Gastroesophageal sphincter (tissue), 4 donors: Measurements from ENCODE around the gene ACACB. TPM values are rescaled to one million over a fixed set of nuclear protein-coding genes. Genes with fewer than 3 reads are reported as not detected.

Experiments used
- ATAC-seq: fragments of 150-250 bp; one replicate; pipeline ENCODE4 v1.9.1; 2016; ENCODE audit warnings: mild to moderate bottlenecking, moderate library complexity
- H3K27ac ChIP-seq, 4 donors: fragments of 200-600 bp; sonication (generic) in 3 of 4; 1 replicate in 3 of 4; 2 replicates in 1 of 4; pipeline ENCODE4 v1.5.1; 2016 to 2019
- H3K27me3 ChIP-seq: fragments of 200-600 bp; sonication (generic); one replicate; pipeline ENCODE4 v1.5.1; 2019
- H3K36me3 ChIP-seq, 2 donors: fragments of 200-600 bp; sonication (generic); one replicate each; pipeline ENCODE4 v1.5.1; 2019; ENCODE audit warnings: control low read depth in 1 of 2
- H3K4me1 ChIP-seq, 3 donors: fragments of 200-600 bp; sonication (generic); 1 replicate in 2 of 3; 2 replicates in 1 of 3; pipeline ENCODE4 v1.5.1; 2016 to 2019; ENCODE audit warnings: control low read depth in 2 of 3
- H3K4me3 ChIP-seq, 2 donors: fragments of 200-600 bp; sonication (generic); one replicate each; pipeline ENCODE4 v1.5.1; 2019; ENCODE audit warnings: mild to moderate bottlenecking in 1 of 2, moderate library complexity in 1 of 2
- H3K9me3 ChIP-seq, 3 donors: fragments of 200-600 bp; sonication (generic); one replicate each; pipeline ENCODE4 v1.5.1; 2017 to 2019; ENCODE audit warnings: control low read depth in 2 of 3
- EP300 ChIP-seq: sonication (generic); formaldehyde crosslinking; IDR thresholded peaks from one replicate; pipeline ENCODE4 v1.6.1; 2017; ENCODE audit warnings: antibody characterized with exemption, mild to moderate bottlenecking
- POLR2A ChIP-seq, 2 donors: fragments of 450-650 bp; IDR thresholded peaks; one replicate each; pipeline ENCODE4 v1.6.1; 2017; ENCODE audit warnings: antibody characterized with exemption in 2 of 2, mild to moderate bottlenecking in 2 of 2, moderate library complexity in 1 of 2
- POLR2AphosphoS5 ChIP-seq: sonication (generic); formaldehyde crosslinking; IDR thresholded peaks from one replicate; pipeline ENCODE4 v1.6.1; 2017; ENCODE audit warnings: antibody characterized with exemption
- WGBS, 2 donors: methylation state at CpG; one replicate each; pipeline ENCODE4 v1.1.5; 2018; ENCODE audit warnings: low coverage in 1 of 2; 5-methylcytosine and 5-hydroxymethylcytosine counted together
- total RNA-seq, 4 donors: library from RNA; depleted of rRNA; stranded (reverse); fragments of >200 nt; gene quantifications; one replicate each; pipeline ENCODE4 v1.1.0, GENCODE V29; 2016
- TF ChIP-seq, protein P1 (sequence below), 4 experiments: fragments of 200-600 bp in 2 of 4; fragments of 450-650 bp in 2 of 4; sonication (generic) in 1 of 4; IDR thresholded peaks; one replicate each; pipeline ENCODE4 v1.5.1; 2017 to 2019; ENCODE audit warnings: antibody characterized with exemption in 4 of 4, mild to moderate bottlenecking in 2 of 4, moderate library complexity in 2 of 4

The ACACB gene
- total RNA-seq, 4 donors from 2014 or later: 49.4 to 230 (median 138) TPM

GRCh38 chr12:109156586-109156985 is 40.2 kb downstream of the ACACB start:
- H3K27ac ChIP-seq: peak overlapping the region in 3 of 4 donors; percentile 93 to 99 (median 97)
- no peak for TF ChIP-seq EP300
- TF ChIP-seq, protein P1, sequence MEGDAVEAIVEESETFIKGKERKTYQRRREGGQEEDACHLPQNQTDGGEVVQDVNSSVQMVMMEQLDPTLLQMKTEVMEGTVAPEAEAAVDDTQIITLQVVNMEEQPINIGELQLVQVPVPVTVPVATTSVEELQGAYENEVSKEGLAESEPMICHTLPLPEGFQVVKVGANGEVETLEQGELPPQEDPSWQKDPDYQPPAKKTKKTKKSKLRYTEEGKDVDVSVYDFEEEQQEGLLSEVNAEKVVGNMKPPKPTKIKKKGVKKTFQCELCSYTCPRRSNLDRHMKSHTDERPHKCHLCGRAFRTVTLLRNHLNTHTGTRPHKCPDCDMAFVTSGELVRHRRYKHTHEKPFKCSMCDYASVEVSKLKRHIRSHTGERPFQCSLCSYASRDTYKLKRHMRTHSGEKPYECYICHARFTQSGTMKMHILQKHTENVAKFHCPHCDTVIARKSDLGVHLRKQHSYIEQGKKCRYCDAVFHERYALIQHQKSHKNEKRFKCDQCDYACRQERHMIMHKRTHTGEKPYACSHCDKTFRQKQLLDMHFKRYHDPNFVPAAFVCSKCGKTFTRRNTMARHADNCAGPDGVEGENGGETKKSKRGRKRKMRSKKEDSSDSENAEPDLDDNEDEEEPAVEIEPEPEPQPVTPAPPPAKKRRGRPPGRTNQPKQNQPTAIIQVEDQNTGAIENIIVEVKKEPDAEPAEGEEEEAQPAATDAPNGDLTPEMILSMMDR (IDR thresholded peaks at IDR 0.05): no peak
- no peak for TF ChIP-seq POLR2A (IDR thresholded peaks at IDR 0.05)
- no peak for TF ChIP-seq POLR2AphosphoS5
- no peaks in the 10 kb centered on the region for H3K27me3 ChIP-seq
- H3K4me3 ChIP-seq: peak overlapping the region in 1 of 2 donors; percentile 70
- no peaks in the 10 kb centered on the region for H3K36me3 ChIP-seq
- peaks cover 3 to 86% (median 31%) of the 10 kb centered on the region in 3 donors for H3K4me1 ChIP-seq
- ATAC-seq: no peak
- WGBS, 2 donors: 79% methylated on average over 5 of the region's 5 CpGs; no CpG with 5 or more reads in 1 of the 2 donors
- H3K9me3 ChIP-seq: no peaks in the 10 kb centered on the region

DNA sequence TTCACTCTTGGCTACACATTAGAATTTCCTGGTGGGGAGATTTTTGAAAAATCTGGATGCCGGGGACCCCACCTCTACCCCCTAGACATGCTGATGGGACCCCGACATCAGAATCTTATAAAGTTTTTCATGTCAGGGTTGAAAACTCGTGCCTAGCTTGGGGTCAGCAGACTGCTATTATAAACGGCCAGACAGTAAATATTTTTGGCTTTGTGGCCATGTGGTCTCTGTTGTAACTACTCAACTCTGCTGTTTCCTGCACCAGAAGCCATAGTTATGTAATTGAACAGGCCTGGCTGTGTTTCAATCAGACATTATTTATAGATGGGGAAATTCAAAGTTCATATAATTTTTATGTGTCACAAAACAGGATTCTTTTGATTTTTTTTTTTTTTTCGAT is 41.6 kb downstream of the ACACB start:
- no peak for TF ChIP-seq EP300
- peak; percentile 41 for TF ChIP-seq POLR2AphosphoS5
- H3K4me3 ChIP-seq: peak overlapping the region in 1 of 2 donors; percentile 70
- H3K4me1 ChIP-seq: peaks cover 3 to 93% (median 34%) of the 10 kb centered on the region in 3 donors
- no peak for ATAC-seq
- no peaks in the 10 kb centered on the region for H3K36me3 ChIP-seq
- WGBS, 2 donors: 11 to 13% methylated on average over 5 of the region's 5 CpGs
- H3K27me3 ChIP-seq: no peaks in the 10 kb centered on the region
- no peaks in the 10 kb centered on the region for H3K9me3 ChIP-seq
- peak overlapping the region; percentile 10 to 97 (median 92) for H3K27ac ChIP-seq

- TF ChIP-seq EP300: no peak
- TF ChIP-seq, protein P1 (IDR thresholded peaks at IDR 0.05): no peak
- TF ChIP-seq POLR2A (IDR thresholded peaks at IDR 0.05): no peak
- no peak for TF ChIP-seq POLR2AphosphoS5
- H3K4me1 ChIP-seq: peaks cover 3 to 100% (median 34%) of the 10 kb centered on the region in 3 donors
- WGBS, 2 donors: 33 to 42% methylated on average over 1 to 3 of the region's 7 CpGs
Observed at GRCh38 chr12:109160433-109160832, 44.0 kb downstream of the ACACB start.

DNA sequence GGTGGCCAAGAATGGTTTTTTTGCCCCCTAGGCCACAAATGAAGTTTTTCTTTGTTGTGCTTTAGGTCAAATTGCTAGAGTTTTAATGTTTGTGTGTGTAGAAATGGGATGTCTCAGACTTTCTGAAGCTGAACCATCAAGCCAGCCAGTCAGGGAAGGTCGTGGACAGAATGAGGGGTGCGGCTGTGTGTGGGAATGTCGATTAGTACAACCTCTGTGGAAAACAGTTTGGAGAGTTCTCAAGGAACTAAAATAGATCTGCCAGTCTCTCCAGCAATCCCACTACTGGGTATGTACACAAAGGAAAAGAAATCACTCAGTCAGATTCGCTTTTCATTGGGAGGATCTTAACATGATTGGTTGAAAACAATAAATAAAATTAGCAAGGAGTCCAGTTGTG is 44.5 kb downstream of the ACACB start:
- H3K4me3 ChIP-seq: peak overlapping the region in 1 of 2 donors; percentile 0
- WGBS, 2 donors: 21 to 58% methylated on average over 4 of the region's 4 CpGs
- peaks cover 0 to 15% of the 10 kb centered on the region in 2 donors for H3K36me3 ChIP-seq
- no peaks in the 10 kb centered on the region for H3K9me3 ChIP-seq
- ATAC-seq: no peak
- H3K27me3 ChIP-seq: no peaks in the 10 kb centered on the region
- H3K27ac ChIP-seq: peak overlapping the region; percentile 75 to 97 (median 92)
- TF ChIP-seq POLR2AphosphoS5 (no peak), POLR2A (IDR thresholded peaks at IDR 0.05) (no peak), EP300 (no peak)
- TF ChIP-seq, protein P1 (IDR thresholded peaks at IDR 0.05): no peak
- H3K4me1 ChIP-seq: peaks cover 3 to 98% (median 31%) of the 10 kb centered on the region in 3 donors

More at GRCh38 chr12:109160433-109160832, 44.0 kb downstream of the ACACB start:
- peak overlapping the region in 1 of 2 donors; percentile 0 for H3K4me3 ChIP-seq
- no peak for ATAC-seq
- no peaks in the 10 kb centered on the region for H3K9me3 ChIP-seq
- peaks cover 0 to 15% of the 10 kb centered on the region in 2 donors for H3K36me3 ChIP-seq
- H3K27me3 ChIP-seq: no peaks in the 10 kb centered on the region
- H3K27ac ChIP-seq: peak overlapping the region; percentile 75 to 97 (median 92)

- H3K27ac ChIP-seq: peak overlapping the region; percentile 49 to 97 (median 84)
- H3K4me3 ChIP-seq: no peak overlapping the region
- no peak for ATAC-seq
- no peaks in the 10 kb centered on the region for H3K9me3 ChIP-seq
- TF ChIP-seq, protein P1 (IDR thresholded peaks at IDR 0.05): no peak
- no peak for TF ChIP-seq POLR2AphosphoS5
- no peak for TF ChIP-seq EP300
- TF ChIP-seq POLR2A (IDR thresholded peaks at IDR 0.05): no peak
- peaks cover 3 to 98% (median 33%) of the 10 kb centered on the region in 3 donors for H3K4me1 ChIP-seq
- H3K36me3 ChIP-seq: peaks cover 0 to 25% of the 10 kb centered on the region in 2 donors
- H3K27me3 ChIP-seq: no peaks in the 10 kb centered on the region
- 50 to 65% methylated on average over 3 to 5 of the region's 5 CpGs for WGBS, 2 donors
Observed at GRCh38 chr12:109162551-109162950, 46.2 kb downstream of the ACACB start.
